Retinal pigment epithelial cell (primary cell): Measurements from ENCODE around the gene ANKRD65.
"Not testable (repeated sequence)": the region's sequence is repeated elsewhere in the genome, so short reads cannot be mapped to it uniquely, and the experiment has no call there.

Source experiments
- DNase-seq: peaks from one replicate; pipeline ENCODE4 v3.0.0-alpha.2; 2010; ENCODE audit warnings: low read depth
- H3K4me3 ChIP-seq: 2 replicates; pipeline ENCODE4 v1.5.1; 2011; ENCODE audit warnings: mild to moderate bottlenecking, low read length, control low read depth, moderate library complexity
- CTCF ChIP-seq: conservative IDR thresholded peaks from 2 replicates; pipeline ENCODE4 v1.5.1; 2011; ENCODE audit warnings: low read depth, low read length, control low read depth, inconsistent platforms

ANKRD65 gene

GRCh38 chr1:1421147-1421906, at the start of gene ANKRD65:
Gene ANKRD65, minus strand, starts transcription at chr1:1421276. Its CDS starts 271 bp downstream, at chr1:1421005.
- H3K4me3 ChIP-seq: no peak within 1 kb of the TSS
- DNase-seq: no peak

GRCh38 chr1:1468196-1468985, 47.3 kb upstream of the ANKRD65 start:
- not testable (repeated sequence) for H3K4me3 ChIP-seq, DNase-seq

More at GRCh38 chr1:1421147-1421906, at the start of gene ANKRD65:
- no peak for TF ChIP-seq CTCF

- no peak overlapping the region for H3K4me3 ChIP-seq
- no peak for DNase-seq
- TF ChIP-seq CTCF: no peak
Measured at GRCh38 chr1:1463312-1463711, 42.2 kb upstream of the ANKRD65 start.

- DNase-seq: no peak
- TF ChIP-seq CTCF: no peak
- no peak overlapping the region for H3K4me3 ChIP-seq
Measured at GRCh38 chr1:1462318-1462966, 41.4 kb upstream of the ANKRD65 start.

GRCh38 chr1:1461721-1462317, 40.7 kb upstream of the ANKRD65 start:
- no peak for TF ChIP-seq CTCF
- no peak overlapping the region for H3K4me3 ChIP-seq
- no peak for DNase-seq

- no peak for TF ChIP-seq CTCF
- no peak overlapping the region for H3K4me3 ChIP-seq
- no peak for DNase-seq
Measured at GRCh38 chr1:1460540-1461130, 39.6 kb upstream of the ANKRD65 start.

- not testable (repeated sequence) for DNase-seq, H3K4me3 ChIP-seq
Measured at GRCh38 chr1:1459711-1460110, 38.6 kb upstream of the ANKRD65 start.

GRCh38 chr1:1459156-1459555, 38.1 kb upstream of the ANKRD65 start:
- H3K4me3 ChIP-seq, DNase-seq: not testable (repeated sequence)

GRCh38 chr1:1456683-1457255, 35.7 kb upstream of the ANKRD65 start:
- not testable (repeated sequence) for H3K4me3 ChIP-seq, DNase-seq

GRCh38 chr1:1455934-1456333, 34.9 kb upstream of the ANKRD65 start:
- not testable (repeated sequence) for DNase-seq, H3K4me3 ChIP-seq
